Esophagus squamous epithelium (tissue), 4 donors: ENCODE data around the gene SLC11A2.

Experiments used
- CTCF ChIP-seq, 6 experiments: fragments of 450-650 bp in 4 of 6; fragments of 200-600 bp in 2 of 6; sonication (generic) in 2 of 6; IDR thresholded peaks; one replicate each; pipeline ENCODE4 v1.5.1; 2016 to 2019; ENCODE audit warnings: antibody characterized with exemption in 6 of 6, mild to moderate bottlenecking in 4 of 6, moderate library complexity in 4 of 6
- POLR2A ChIP-seq, 4 donors: fragments of 450-650 bp; IDR thresholded peaks; one replicate each; pipeline ENCODE4 v1.6.1; 2017; ENCODE audit warnings: antibody characterized with exemption in 4 of 4, mild to moderate bottlenecking in 4 of 4, moderate library complexity in 3 of 4

DNA sequence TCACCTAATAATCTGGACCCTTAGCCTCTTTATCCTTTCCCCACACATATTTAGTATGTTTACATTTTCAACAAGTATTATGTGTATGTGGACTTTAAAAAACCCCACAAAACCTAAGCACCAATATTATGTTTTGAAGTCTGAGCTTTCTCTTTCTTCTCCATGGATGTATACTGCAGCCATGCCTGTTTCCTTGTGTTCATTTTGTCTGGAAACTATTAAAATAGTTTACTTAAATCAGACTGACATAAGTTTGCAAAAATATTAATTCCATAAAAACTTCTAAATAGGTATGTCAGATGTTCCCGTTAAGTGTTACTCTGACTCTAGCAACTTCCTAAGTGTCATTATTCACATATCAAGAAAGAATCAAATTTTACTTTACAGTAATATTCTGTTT, 70.9 kb downstream of the SLC11A2 start:
- no peak for TF ChIP-seq CTCF (IDR thresholded peaks at IDR 0.05)
- TF ChIP-seq POLR2A (IDR thresholded peaks at IDR 0.05) = no peak
